ENCODE data around the gene CTNNA1. TPM values are rescaled to one million over a fixed set of nuclear protein-coding genes. Genes with fewer than 3 reads are reported as not detected.
A peak's percentile ranks its signal among the peaks of the same experiment; 100 is the strongest.

Gene CTNNA1
- polyA plus RNA-seq, 1 of the 3 experiments (the other 2 are of a cell fraction): 130 TPM

DNA sequence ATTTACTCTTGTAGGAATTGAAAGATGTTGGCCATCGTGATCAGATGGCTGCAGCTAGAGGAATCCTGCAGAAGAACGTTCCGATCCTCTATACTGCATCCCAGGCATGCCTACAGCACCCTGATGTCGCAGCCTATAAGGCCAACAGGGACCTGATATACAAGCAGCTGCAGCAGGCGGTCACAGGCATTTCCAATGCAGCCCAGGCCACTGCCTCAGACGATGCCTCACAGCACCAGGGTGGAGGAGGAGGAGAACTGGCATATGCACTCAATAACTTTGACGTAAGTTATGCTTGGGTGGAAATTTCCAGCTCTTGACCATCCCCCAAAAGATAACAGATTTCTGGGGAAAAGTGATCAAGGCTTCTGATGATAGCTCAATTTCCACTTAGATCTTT is 71.3 kb downstream of the CTNNA1 start:
- H3K36me3 ChIP-seq (replicated peaks in 1 of 2; ENCODE audit: control insufficient read depth in 1 of 2, insufficient read depth in 2 of 2, low read length in 1 of 2): peaks cover 39 to 47% of the 10 kb centered on the region in 2 experiments
- no peak overlapping the region for H3K4me3 ChIP-seq (ENCODE audit: low read depth in 2 of 2, low read length in 1 of 2)
- no peaks in the 10 kb centered on the region for H3K27me3 ChIP-seq (ENCODE audit: insufficient read depth)
- H3K27ac ChIP-seq (ENCODE audit: low read depth in 2 of 2, low read length in 1 of 2): peak overlapping the region in 1 of 2 experiments; percentile 52
- no peak overlapping the region for H3K4me2 ChIP-seq
- DNase-seq: no peak
- H3K9me2 ChIP-seq: no peaks in the 10 kb centered on the region
- 81% methylated on average over 7 of the region's 7 CpGs for WGBS (ENCODE audit: low lambda C conversion rate)
- peaks cover 58% of the 10 kb centered on the region for H4K20me1 ChIP-seq (ENCODE audit: insufficient read depth)
- H2AFZ ChIP-seq (ENCODE audit: low read depth): no peak overlapping the region
- peaks cover 77% of the 10 kb centered on the region for H3K79me2 ChIP-seq (ENCODE audit: insufficient read depth)
- no peaks in the 10 kb centered on the region for H3K9me3 ChIP-seq
- TF ChIP-seq SIN3A (IDR thresholded peaks at IDR 0.05; ENCODE audit: borderline replicate concordance, low read depth, low read length) (no peak), MEF2A (IDR thresholded peaks at IDR 0.05; ENCODE audit: borderline replicate concordance, low read depth) (no peak), TAF1 (IDR thresholded peaks at IDR 0.05; ENCODE audit: borderline replicate concordance, low read depth, low read length) (no peak), TEAD4 (IDR thresholded peaks at IDR 0.05; ENCODE audit: borderline replicate concordance, insufficient read depth) (no peak), RCOR1 (IDR thresholded peaks at IDR 0.05; ENCODE audit: low read length) (no peak), FOXM1 (IDR thresholded peaks at IDR 0.05; ENCODE audit: low read depth) (no peak)
- TF ChIP-seq, protein P1, sequence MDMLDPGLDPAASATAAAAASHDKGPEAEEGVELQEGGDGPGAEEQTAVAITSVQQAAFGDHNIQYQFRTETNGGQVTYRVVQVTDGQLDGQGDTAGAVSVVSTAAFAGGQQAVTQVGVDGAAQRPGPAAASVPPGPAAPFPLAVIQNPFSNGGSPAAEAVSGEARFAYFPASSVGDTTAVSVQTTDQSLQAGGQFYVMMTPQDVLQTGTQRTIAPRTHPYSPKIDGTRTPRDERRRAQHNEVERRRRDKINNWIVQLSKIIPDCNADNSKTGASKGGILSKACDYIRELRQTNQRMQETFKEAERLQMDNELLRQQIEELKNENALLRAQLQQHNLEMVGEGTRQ (IDR thresholded peaks at IDR 0.05; ENCODE audit: borderline replicate concordance, low read depth, low read length): no peak
- H3F3A ChIP-seq (replicated peaks; ENCODE audit: insufficient read depth): peaks cover 11% of the 10 kb centered on the region
- no peaks in the 10 kb centered on the region; a peak in 2 of 4 replicates for H3K4me1 ChIP-seq (ENCODE audit: control insufficient read depth in 1 of 2, insufficient read depth in 2 of 2, low read depth in 1 of 2, low read length in 1 of 2)
- ChIA-PET CTCF (interaction anchor here (0.5 to 3.6 kb wide), 31 partner anchors 10 to 438 kb away, joined by 3 to 28 read pairs (median 4); partner anchors contain the start of gene LRRTM2), POLR2A (no interaction called here)
- H3K9ac ChIP-seq: no peak overlapping the region

DNA sequence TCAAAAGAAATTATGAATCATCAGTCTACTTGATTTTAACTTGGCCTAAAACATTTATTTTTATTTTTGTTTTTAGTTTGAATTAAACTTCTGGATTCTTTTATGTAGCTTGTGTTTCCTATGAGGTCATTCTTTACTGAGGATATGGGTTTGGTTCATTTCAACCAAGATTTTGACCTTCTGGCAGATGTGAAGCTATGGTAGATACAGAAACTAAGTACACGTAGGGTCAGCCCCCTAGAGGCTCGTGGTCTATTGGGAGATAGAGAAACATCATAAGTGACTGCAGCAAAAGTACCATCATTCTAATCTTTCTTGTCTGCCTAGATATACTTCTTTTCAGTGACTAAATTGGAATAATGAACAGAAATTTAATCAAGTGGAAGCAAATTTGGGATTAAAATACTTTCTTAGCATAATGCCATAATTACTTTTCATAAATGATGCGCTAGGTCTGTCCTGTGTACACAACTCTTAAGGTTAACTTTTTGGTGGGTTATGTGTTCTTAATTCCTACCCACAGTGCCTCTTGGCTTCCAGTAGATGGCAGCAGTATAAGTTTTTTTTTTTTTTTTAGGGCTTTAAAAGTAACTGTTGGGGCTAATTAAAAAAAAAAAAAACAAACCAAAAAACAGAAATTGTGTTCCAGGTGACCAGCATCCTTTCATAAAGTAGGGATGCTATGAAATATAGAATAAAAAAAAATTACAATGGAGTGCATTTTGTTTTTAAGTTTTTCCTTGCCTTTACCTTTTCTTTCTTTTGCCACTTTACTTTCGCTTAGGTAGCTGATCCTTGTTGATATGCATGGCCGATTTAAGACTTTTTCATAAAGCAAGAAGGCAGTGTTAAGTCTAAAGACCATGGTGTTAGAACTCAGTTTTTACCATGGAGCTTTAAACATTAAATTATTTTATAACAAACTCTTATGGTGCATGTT is 72.0 kb downstream of the CTNNA1 start:
- no peak overlapping the region for H3K4me3 ChIP-seq (ENCODE audit: low read depth in 2 of 2, low read length in 1 of 2)
- no peaks in the 10 kb centered on the region for H3K9me3 ChIP-seq
- POLR2A ChIA-PET: no interaction called here
- H3K9me2 ChIP-seq: no peaks in the 10 kb centered on the region
- TF ChIP-seq SMC3 (IDR thresholded peaks at IDR 0.05; ENCODE audit: low read depth, low read length): peak; percentile 39
- TF ChIP-seq CHD2 (IDR thresholded peaks at IDR 0.05; ENCODE audit: low read length, partially characterized antibody): no peak
- TF ChIP-seq TCF12 (IDR thresholded peaks at IDR 0.05): no peak
- TF ChIP-seq, protein P2, sequence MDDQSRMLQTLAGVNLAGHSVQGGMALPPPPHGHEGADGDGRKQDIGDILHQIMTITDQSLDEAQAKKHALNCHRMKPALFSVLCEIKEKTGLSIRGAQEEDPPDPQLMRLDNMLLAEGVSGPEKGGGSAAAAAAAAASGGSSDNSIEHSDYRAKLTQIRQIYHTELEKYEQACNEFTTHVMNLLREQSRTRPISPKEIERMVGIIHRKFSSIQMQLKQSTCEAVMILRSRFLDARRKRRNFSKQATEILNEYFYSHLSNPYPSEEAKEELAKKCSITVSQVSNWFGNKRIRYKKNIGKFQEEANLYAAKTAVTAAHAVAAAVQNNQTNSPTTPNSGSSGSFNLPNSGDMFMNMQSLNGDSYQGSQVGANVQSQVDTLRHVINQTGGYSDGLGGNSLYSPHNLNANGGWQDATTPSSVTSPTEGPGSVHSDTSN (IDR thresholded peaks at IDR 0.05): no peak
- TF ChIP-seq, protein P3, sequence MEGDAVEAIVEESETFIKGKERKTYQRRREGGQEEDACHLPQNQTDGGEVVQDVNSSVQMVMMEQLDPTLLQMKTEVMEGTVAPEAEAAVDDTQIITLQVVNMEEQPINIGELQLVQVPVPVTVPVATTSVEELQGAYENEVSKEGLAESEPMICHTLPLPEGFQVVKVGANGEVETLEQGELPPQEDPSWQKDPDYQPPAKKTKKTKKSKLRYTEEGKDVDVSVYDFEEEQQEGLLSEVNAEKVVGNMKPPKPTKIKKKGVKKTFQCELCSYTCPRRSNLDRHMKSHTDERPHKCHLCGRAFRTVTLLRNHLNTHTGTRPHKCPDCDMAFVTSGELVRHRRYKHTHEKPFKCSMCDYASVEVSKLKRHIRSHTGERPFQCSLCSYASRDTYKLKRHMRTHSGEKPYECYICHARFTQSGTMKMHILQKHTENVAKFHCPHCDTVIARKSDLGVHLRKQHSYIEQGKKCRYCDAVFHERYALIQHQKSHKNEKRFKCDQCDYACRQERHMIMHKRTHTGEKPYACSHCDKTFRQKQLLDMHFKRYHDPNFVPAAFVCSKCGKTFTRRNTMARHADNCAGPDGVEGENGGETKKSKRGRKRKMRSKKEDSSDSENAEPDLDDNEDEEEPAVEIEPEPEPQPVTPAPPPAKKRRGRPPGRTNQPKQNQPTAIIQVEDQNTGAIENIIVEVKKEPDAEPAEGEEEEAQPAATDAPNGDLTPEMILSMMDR (IDR thresholded peaks at IDR 0.05): peak; percentile 69
- TF ChIP-seq RAD21 (IDR thresholded peaks at IDR 0.05; ENCODE audit: low read length): peak; percentile 59; the same call in 1 of the 2 replicates
- TF ChIP-seq FOSL2 (IDR thresholded peaks at IDR 0.05; ENCODE audit: borderline replicate concordance, low read depth): no peak
- no peak for TF ChIP-seq FOXJ3 (CRISPR knock-in tag; IDR thresholded peaks at IDR 0.05)
- no peak for TF ChIP-seq GABPA (IDR thresholded peaks at IDR 0.05; ENCODE audit: low read depth)
- H3F3A ChIP-seq (replicated peaks; ENCODE audit: insufficient read depth): peaks cover 14% of the 10 kb centered on the region
- H4K20me1 ChIP-seq (ENCODE audit: insufficient read depth): peaks cover 54% of the 10 kb centered on the region
- H3K27ac ChIP-seq (ENCODE audit: low read depth in 2 of 2, low read length in 1 of 2): peak overlapping the region; percentile 39 to 52; a peak in 3 of 4 replicates
- CTCF ChIA-PET: interaction anchor here (0.5 to 3.6 kb wide), 45 partner anchors 9 to 447 kb away, joined by 3 to 28 read pairs (median 3); partner anchors contain the start of gene LRRTM2
- no peak overlapping the region for H2AFZ ChIP-seq (ENCODE audit: low read depth)
- H3K79me2 ChIP-seq (ENCODE audit: insufficient read depth): peaks cover 80% of the 10 kb centered on the region
- 48% methylated on average over 5 of the region's 5 CpGs for WGBS (ENCODE audit: low lambda C conversion rate)
- H3K9ac ChIP-seq: no peak overlapping the region
- no peaks in the 10 kb centered on the region; a peak in 2 of 4 replicates for H3K4me1 ChIP-seq (ENCODE audit: control insufficient read depth in 1 of 2, insufficient read depth in 2 of 2, low read depth in 1 of 2, low read length in 1 of 2)
- H3K27me3 ChIP-seq (ENCODE audit: insufficient read depth): no peaks in the 10 kb centered on the region
- peaks cover 39 to 48% of the 10 kb centered on the region in 2 experiments for H3K36me3 ChIP-seq (replicated peaks in 1 of 2; ENCODE audit: control insufficient read depth in 1 of 2, insufficient read depth in 2 of 2, low read length in 1 of 2)
- DNase-seq: peak; percentile 61
- no peak overlapping the region for H3K4me2 ChIP-seq

Data from SK-N-SH (cell line).